Measurements from ENCODE around the gene RAX2.

GRCh38 chr19:3765121-3765520, 6.9 kb downstream of the RAX2 start:
- TF ChIP-seq GTF2F1 (IDR thresholded peaks at IDR 0.05; ENCODE audit: low read length), result no peak
- TF ChIP-seq CHCHD3 (CRISPR knock-in tag; IDR thresholded peaks at IDR 0.05), result no peak
- TF ChIP-seq EZH2 (conservative IDR thresholded peaks at IDR 0.05; ENCODE audit: low read depth, low read length), result no peak
- TF ChIP-seq FUBP1 (CRISPR knock-in tag; IDR thresholded peaks at IDR 0.05; ENCODE audit: borderline replicate concordance), result no peak
- no peak for TF ChIP-seq ZNF510 (CRISPR knock-in tag; IDR thresholded peaks at IDR 0.05; ENCODE audit: low read depth)
- no peak for TF ChIP-seq CTCF (CRISPR knock-in tag; IDR thresholded peaks at IDR 0.05)
- no peak for TF ChIP-seq YY1 (IDR thresholded peaks at IDR 0.05; ENCODE audit: insufficient read depth, insufficient replicate concordance, low read depth, low read length)
- no peak for TF ChIP-seq ZNF20 (CRISPR knock-in tag; IDR thresholded peaks at IDR 0.05)
- no peak for TF ChIP-seq HNF4G (IDR thresholded peaks at IDR 0.05; ENCODE audit: borderline replicate concordance, low read depth, low read length)
- no peak for TF ChIP-seq HNF4G (CRISPR knock-in tag; IDR thresholded peaks at IDR 0.05; ENCODE audit: borderline replicate concordance, low read depth)
- TF ChIP-seq ZNF570 (CRISPR knock-in tag; IDR thresholded peaks at IDR 0.05; ENCODE audit: borderline replicate concordance), result no peak
